ENCODE measurements around the gene DISC1.

- no peak for TF ChIP-seq CTCF (IDR thresholded peaks at IDR 0.05)
- no peak for TF ChIP-seq POLR2A (IDR thresholded peaks at IDR 0.05)
Measured at GRCh38 chr1:231933711-231934626, 307.4 kb downstream of the DISC1 start.
